IPS DF 4.7 (cell line): ENCODE measurements around the gene CWC15.
"Not testable (repeated sequence)": the region's sequence is repeated elsewhere in the genome, so short reads cannot be mapped to it uniquely, and the experiment has no call there.

Source experiments
- DNase-seq: peaks from one replicate; pipeline ENCODE4 v3.0.0-alpha.2; 2013; ENCODE audit warnings: low spot score; ENCODE audit errors: extremely low read depth

CWC15 gene

GRCh38 chr11:94954753-94955152 is 18.6 kb downstream of the CWC15 start:
- DNase-seq = no peak

DNA sequence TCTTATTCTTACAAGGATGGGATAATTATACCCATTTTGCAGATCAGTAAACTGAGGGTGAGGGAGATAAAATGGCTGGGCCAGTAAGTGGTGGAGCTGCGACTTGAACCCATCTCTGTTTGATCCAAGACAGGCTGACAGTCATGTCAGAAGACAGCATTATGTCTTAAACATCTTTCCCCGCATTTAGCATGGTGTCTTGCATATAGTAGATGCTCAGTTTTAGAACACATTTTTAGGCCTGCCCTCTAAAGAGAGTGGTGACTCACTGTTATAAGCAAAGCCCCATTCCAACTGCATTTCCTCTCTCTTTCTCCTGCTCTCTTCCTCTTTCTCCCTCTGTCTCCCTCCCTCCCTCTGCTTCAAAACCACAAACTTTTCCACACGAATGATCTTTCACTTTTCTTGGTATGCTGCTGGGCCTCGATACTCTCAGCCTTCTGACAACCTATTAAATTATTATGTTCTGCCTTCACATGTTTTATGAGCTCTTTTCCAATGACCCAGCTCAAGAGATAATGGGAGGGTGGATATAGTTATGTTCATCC is 25.2 kb downstream of the CWC15 start:
- no peak for DNase-seq

- no peak for DNase-seq
These were observed 26.5 kb downstream of the CWC15 start for GRCh38 chr11:94946812-94947211.

GRCh38 chr11:94941131-94941530 is 32.2 kb downstream of the CWC15 start:
- no peak for DNase-seq

DNA sequence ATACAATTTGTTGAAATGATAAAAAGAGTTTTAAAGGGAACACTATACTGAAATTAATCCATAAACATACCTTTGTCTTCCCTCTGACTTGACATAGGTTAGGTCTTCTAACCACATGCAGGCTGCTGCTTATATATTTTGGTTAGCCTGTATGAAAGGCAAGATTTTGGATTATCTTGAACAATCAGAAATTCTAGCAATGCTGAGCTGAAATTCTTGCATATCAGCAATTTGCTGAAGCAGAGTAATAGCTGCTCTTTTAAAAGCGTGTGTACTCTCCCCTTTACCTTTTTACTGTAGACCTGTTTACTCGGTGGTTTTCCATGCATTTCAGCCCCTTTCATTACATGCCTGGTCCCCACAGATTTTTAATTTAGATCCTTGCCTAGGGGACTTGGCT is 34.0 kb downstream of the CWC15 start:
- no peak for DNase-seq

DNA sequence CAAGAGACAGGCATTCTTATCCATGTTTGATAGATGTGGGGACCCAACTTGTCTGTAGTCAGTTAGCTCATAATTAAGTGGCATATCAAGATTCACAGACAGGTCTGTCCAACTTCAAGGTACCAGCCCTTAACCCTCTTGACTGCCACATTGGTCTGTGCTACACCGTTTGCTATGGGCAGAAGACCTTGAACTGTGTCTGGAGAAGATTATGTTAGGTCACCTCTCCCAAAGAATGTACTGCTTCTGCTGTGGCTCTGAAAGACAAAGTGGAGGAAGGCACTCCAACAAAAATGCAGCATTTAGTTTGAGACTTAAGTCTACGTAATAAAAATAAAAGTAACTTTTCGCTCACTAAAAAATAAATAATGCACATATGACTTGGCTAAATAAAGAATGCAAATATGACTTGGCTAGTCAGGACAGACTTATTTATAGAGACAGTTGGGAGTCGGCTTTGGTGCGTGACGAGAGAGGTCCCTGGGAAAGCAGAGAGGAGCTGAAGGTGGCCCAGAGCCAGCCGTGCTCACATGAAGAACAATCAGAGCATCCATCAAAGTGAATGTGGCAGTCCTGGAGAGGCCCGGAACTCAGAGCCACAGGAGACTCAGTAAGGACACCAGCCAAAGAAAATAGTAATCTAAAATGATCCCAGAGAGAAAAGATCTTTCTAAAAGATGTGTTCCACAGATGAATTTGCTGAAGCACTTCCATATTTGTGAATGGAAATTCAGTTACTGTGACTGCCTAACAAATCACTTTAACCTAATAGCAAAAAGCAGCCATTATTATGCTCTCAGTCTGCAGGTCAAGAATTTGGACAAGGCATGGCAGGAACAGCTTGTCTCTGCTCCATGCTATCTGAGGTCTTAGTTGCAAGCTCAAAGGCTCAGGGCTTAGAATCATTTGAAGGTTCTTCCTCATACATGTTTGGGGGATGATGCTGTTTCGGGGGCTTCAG is 35.0 kb downstream of the CWC15 start:
- DNase-seq = no peak

GRCh38 chr11:94934846-94935245 is 38.5 kb downstream of the CWC15 start:
- DNase-seq = no peak

DNA sequence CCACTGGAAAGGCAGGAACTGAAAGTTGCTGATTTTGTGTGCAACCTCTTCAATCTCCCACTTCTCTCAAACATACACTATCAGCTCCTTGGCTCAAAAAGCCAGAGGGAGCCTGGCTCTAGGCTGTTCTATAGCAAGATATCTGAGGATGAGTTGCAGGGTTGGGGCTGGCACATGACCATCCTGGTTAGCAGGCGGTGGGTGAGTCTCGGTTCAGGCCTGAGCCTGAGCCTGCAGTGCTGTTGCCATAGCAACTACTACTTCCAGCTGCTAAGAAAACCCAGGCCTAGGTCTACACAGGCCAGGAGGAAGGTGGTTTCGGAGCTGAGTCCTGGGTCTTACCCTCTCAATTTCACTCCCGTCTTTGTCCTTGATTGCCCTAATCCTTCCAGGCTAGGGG is 39.0 kb downstream of the CWC15 start:
- DNase-seq = no peak

DNA sequence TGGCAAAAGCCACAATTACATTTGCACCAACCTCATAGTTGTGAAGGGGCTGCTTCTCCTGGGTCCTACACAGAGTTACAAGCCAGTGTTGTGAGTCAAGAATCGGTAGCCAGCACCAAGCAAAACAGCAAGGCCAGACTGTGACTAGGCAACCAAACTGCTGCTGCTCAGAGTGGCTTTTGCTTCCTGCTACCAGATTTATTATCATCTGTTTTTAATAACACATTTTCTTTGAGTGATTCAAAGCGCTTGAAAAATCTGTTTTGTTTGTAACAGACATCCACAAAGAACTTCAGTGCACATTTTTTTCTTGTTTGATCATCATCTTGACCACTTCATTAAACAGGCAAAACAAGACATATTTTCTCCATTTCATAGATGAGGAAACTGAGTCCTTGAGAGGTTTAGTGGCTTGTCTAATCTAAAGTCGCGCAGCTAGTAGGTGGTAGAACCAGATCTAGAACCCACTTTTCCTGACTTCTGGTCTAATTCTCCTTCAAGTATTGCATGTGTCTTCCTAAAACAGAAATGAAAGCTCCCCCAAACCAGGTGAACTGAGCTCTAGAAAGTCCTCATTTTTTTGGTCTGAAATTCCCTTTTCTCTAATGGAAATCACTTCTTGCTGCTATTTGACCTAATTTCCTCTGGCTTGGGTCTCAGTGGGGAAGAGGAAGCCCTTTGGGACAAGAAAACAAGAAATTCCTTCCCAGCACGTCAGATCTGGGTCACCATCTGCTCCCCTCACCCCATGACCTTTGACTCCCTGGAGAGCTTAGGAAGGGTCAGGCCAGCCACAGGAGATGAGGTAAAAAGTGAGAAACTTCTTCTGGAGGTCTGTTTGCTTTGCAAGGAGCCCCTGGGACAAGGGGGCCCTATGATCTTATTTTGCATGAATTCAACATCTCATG is 39.9 kb downstream of the CWC15 start:
- no peak for DNase-seq

DNA sequence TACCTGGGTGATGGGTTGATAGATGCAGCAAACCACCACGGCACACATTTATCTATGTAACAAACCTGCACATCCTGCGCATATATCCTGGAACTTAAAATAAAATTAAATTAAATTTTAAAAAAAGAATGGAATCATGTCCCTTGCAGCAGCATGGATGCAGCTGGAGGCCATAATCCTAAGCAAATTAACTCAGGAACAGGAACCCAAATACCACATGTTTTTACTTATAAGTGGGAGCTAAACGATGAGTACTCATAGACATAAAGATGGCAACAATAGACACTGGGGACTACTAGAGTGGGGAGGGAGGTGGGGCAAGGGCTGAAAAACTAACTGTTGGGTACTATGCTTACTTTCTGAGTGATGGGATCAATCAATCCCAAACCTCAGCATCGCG is 40.9 kb downstream of the CWC15 start:
- DNase-seq = no peak

DNA sequence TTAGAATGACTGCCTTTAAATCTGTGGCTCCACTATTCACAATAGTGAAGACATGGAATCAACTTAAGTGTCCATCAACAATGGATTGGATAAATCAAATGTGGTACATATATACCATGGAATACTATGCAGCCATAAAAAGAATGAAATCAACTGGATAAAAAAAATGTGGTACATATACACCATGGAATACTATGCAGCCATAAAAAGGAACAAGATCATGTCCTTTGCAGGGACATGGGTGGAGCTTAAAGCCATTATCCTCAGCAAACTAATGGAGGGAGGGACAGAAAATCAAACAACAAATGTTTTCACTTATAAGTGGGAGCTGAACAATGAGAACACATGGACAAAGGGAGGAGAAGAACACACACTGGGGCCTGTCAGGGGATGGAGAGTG is 41.3 kb downstream of the CWC15 start:
- not testable (repeated sequence) for DNase-seq

GRCh38 chr11:94928117-94928990 is 45.0 kb downstream of the CWC15 start:
- no peak for DNase-seq

DNA sequence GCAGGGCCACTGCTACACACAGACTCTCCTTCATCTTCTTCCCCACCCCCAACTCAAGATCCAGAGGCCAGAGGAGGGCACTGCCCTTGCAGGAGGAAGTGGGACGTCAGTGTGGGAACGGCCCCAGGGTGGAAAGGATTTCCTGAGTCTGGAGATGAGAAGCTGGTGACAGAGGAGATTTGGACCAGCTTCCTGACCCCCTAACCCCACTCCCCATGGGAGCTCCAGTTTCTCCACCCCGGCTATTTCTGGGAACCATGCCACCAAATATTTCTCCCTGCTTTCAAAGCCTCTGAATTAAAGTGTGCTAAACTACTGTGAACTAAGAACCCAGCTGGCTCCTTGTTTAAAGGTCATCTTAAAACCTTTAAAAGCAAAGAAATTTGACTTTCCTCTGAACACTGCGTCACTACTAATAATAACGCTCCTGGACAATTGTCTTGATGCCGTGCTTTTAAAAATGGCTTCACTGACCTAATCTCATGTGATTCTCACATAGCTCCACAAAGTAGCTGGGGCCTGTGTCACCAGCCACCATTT is 46.6 kb downstream of the CWC15 start:
- no peak for DNase-seq

DNA sequence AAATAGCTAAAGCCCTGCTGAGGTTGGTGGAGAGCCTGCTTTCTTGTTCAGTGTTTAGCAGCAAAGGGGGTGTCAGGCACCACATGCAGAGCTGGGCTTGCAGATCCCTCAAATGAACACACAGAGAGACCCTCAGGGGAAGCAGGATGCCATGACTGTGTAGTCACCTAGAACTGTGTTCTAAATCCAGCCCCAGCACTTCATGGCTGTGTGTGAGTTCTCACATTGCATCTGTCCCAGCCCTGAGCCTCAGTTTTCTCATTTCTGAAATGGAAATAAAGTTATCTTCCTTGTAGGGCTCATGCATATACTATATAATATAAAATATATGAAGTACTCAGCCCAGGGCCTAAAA is 47.1 kb downstream of the CWC15 start:
- no peak for DNase-seq

DNA sequence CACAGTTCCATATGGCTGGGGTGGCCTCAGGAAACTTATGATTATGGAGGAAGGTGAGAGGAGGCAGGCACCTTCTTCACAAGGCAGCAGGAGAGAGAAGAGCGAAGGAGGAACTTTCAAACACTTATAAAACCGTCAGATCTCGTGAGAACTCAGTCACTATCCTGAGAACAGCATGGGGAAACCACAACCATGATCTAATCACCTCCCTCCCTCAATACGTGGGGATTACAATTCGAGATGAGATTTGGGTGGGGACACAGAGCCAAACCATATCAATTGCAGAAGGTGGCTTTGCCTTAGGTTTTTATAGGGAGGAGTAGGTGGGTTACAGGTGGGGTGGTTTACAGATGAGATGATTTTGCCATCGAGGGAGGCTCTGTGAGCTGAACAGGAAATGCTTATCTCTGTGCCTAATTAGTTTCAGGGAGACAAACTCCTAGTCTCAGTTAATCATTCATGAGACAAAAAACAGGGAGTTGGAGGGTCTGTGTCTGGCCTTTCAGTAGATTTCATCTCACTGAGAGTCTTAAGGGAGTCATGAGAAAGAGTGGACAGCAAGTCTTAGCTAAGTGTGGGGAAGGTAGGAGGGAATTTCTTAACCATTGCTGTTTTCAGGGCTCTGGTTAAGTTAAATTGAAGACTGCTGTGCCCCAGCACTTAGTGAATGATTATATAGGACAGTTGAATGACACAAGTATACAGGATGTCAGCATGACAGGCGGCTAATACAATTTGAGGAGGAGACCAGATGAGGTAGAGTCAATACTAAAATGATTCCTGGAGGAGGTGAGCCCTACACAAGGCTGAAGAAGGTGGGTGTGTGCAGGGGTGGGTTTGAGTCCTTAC is 47.7 kb downstream of the CWC15 start:
- no peak for DNase-seq

DNA sequence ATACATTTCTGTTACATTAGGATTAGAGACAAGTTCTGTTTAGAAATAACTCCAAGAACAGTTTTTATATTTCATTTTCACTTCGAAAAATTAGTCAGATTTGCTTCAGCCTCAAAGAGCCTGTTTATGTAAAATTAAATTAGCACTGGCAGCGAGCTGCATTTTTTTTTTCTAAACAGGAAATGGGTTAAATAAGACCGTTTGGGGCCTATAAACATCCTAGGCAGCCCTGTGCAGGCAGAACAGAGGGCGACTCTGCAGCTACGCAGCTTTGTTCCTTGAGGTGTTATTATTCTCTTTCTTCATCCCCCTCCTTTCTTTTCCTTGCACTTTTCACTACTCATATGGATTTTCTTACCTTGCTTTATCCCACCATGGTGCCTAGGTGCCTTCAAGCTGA is 48.7 kb downstream of the CWC15 start:
- DNase-seq = no peak

GRCh38 chr11:94924171-94924572 is 49.2 kb downstream of the CWC15 start:
- DNase-seq = no peak

- no peak for DNase-seq
These were observed 50.4 kb downstream of the CWC15 start for GRCh38 chr11:94923004-94923334.

GRCh38 chr11:94922321-94923003 is 50.9 kb downstream of the CWC15 start:
- no peak for DNase-seq
